Measurements from ENCODE around the gene TIGIT.

The TIGIT gene

DNA sequence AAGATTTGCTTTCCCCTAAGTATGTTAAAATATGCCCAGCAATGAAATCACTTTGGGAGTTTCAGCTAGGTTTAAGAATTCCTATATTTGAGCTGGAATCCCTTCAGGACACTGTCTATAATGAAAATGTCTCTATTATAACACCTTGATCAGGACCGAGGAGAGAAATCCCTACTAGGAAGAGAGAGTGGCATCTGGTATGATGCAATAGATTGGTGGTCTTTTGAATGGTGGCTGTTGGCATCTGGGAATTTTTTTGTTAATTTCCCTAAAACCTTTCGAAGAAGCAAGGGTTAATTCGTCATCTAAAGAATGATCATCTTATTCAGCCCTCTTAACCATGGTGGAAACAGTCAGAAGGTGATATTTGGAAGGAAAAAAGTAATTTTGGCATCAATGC, 43.0 kb downstream of the TIGIT start:
- DNase-seq (ENCODE audit: low read depth) = no peak
- H3K4me3 ChIP-seq (ENCODE audit: low read depth, low read length) = no peak overlapping the region
- TF ChIP-seq, protein P1, sequence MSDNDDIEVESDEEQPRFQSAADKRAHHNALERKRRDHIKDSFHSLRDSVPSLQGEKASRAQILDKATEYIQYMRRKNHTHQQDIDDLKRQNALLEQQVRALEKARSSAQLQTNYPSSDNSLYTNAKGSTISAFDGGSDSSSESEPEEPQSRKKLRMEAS (IDR thresholded peaks at IDR 0.05; ENCODE audit: low read depth, low read length) = no peak
- TF ChIP-seq MYC (IDR thresholded peaks at IDR 0.05; ENCODE audit: low read depth, low read length) = no peak
- no peak for TF ChIP-seq POLR2A (IDR thresholded peaks at IDR 0.05; ENCODE audit: extremely low read depth, insufficient read length)
- TF ChIP-seq, protein P2, sequence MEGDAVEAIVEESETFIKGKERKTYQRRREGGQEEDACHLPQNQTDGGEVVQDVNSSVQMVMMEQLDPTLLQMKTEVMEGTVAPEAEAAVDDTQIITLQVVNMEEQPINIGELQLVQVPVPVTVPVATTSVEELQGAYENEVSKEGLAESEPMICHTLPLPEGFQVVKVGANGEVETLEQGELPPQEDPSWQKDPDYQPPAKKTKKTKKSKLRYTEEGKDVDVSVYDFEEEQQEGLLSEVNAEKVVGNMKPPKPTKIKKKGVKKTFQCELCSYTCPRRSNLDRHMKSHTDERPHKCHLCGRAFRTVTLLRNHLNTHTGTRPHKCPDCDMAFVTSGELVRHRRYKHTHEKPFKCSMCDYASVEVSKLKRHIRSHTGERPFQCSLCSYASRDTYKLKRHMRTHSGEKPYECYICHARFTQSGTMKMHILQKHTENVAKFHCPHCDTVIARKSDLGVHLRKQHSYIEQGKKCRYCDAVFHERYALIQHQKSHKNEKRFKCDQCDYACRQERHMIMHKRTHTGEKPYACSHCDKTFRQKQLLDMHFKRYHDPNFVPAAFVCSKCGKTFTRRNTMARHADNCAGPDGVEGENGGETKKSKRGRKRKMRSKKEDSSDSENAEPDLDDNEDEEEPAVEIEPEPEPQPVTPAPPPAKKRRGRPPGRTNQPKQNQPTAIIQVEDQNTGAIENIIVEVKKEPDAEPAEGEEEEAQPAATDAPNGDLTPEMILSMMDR (IDR thresholded peaks at IDR 0.05; ENCODE audit: low read depth, low read length) = no peak

GRCh38 chr3:114338651-114339357, 45.0 kb downstream of the TIGIT start:
- TF ChIP-seq, protein P2 (IDR thresholded peaks at IDR 0.05; ENCODE audit: low read depth, low read length) = no peak
- TF ChIP-seq, protein P1 (IDR thresholded peaks at IDR 0.05; ENCODE audit: low read depth, low read length) = no peak
- no peak overlapping the region for H3K4me3 ChIP-seq (ENCODE audit: low read depth, low read length)
- no peak for DNase-seq (ENCODE audit: low read depth)

DNA sequence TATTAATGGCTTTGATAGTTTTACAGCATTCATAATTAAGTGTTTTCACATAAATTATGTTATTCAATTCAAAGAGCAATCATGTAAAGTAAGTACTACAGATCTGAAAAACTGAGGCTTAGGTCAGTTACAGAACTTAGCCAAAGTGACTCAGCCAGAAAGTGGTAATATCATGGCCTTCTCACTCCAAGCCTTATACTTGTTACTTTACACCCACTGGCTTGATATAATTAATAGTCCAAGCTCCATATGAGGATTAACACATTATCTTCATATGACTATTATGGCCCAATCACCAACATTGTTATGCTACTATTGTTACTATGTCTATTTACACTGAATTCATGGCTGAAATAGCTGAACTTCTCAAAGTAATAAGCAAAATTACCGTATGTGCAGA, 50.7 kb downstream of the TIGIT start:
- no peak overlapping the region for H3K4me3 ChIP-seq (ENCODE audit: low read depth, low read length)
- DNase-seq (ENCODE audit: low read depth) = no peak
- TF ChIP-seq, protein P2 (IDR thresholded peaks at IDR 0.05; ENCODE audit: low read depth, low read length) = no peak
- no peak for TF ChIP-seq MYC (IDR thresholded peaks at IDR 0.05; ENCODE audit: low read depth, low read length)
- TF ChIP-seq POLR2A (IDR thresholded peaks at IDR 0.05; ENCODE audit: extremely low read depth, insufficient read length) = no peak
- TF ChIP-seq, protein P1 (IDR thresholded peaks at IDR 0.05; ENCODE audit: low read depth, low read length) = no peak

DNA sequence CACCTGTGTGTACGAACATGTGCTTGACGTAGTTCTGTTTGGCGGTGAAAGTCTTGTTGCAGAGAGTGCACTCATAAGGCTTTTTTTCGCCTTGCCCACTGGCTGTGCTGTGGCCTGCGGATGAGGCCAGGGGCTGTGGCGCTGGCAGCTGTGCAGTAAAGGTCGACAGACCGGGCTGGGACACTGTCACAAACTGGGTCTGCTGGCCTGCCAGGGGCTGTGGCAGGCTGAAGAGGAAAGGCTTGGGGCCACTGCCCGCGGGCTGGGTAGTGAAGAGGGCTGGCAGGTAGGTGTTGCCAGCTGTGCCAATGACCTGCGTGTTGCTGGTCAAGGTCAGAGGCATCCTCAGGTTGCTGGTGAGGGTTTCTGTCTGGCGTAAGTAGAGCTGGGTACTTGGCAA, 56.4 kb downstream of the TIGIT start:
- no peak for DNase-seq (ENCODE audit: low read depth)
- H3K4me3 ChIP-seq (ENCODE audit: low read depth, low read length) = no peak overlapping the region
- TF ChIP-seq, protein P1 (IDR thresholded peaks at IDR 0.05; ENCODE audit: low read depth, low read length) = no peak
- TF ChIP-seq POLR2A (IDR thresholded peaks at IDR 0.05; ENCODE audit: extremely low read depth, insufficient read length) (no peak), MYC (IDR thresholded peaks at IDR 0.05; ENCODE audit: low read depth, low read length) (no peak)
- TF ChIP-seq, protein P2 (IDR thresholded peaks at IDR 0.05; ENCODE audit: low read depth, low read length) = no peak

- TF ChIP-seq, protein P2 (IDR thresholded peaks at IDR 0.05; ENCODE audit: low read depth, low read length) = no peak
- TF ChIP-seq, protein P1 (IDR thresholded peaks at IDR 0.05; ENCODE audit: low read depth, low read length) = no peak
- TF ChIP-seq POLR2A (IDR thresholded peaks at IDR 0.05; ENCODE audit: extremely low read depth, insufficient read length) (no peak), MYC (IDR thresholded peaks at IDR 0.05; ENCODE audit: low read depth, low read length) (no peak)
- DNase-seq (ENCODE audit: low read depth) = no peak
- no peak overlapping the region for H3K4me3 ChIP-seq (ENCODE audit: low read depth, low read length)
Observed at GRCh38 chr3:114350690-114351089, 56.9 kb downstream of the TIGIT start.
